ENCODE results near the gene KCNMB1. TPM values are rescaled to one million over a fixed set of nuclear protein-coding genes. Genes with fewer than 3 reads are reported as not detected.

KCNMB1 gene
- total RNA-seq, 4 donors from 2014 or later: 0.18 to 1.5 (median 0.81) TPM

GRCh38 chr5:170375283-170375682 lies 13.9 kb downstream of the KCNMB1 start:
- H3K36me3 ChIP-seq: no peaks in the 10 kb centered on the region
- H3K27ac ChIP-seq: no peak overlapping the region
- no peaks in the 10 kb centered on the region for H3K9me3 ChIP-seq
- H3K27me3 ChIP-seq: no peaks in the 10 kb centered on the region
- H3K4me1 ChIP-seq: no peaks in the 10 kb centered on the region
- no peak for DNase-seq
- H3K4me3 ChIP-seq: no peak overlapping the region
- no peak for TF ChIP-seq POLR2A (IDR thresholded peaks at IDR 0.05)
- TF ChIP-seq, protein P1, sequence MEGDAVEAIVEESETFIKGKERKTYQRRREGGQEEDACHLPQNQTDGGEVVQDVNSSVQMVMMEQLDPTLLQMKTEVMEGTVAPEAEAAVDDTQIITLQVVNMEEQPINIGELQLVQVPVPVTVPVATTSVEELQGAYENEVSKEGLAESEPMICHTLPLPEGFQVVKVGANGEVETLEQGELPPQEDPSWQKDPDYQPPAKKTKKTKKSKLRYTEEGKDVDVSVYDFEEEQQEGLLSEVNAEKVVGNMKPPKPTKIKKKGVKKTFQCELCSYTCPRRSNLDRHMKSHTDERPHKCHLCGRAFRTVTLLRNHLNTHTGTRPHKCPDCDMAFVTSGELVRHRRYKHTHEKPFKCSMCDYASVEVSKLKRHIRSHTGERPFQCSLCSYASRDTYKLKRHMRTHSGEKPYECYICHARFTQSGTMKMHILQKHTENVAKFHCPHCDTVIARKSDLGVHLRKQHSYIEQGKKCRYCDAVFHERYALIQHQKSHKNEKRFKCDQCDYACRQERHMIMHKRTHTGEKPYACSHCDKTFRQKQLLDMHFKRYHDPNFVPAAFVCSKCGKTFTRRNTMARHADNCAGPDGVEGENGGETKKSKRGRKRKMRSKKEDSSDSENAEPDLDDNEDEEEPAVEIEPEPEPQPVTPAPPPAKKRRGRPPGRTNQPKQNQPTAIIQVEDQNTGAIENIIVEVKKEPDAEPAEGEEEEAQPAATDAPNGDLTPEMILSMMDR (IDR thresholded peaks at IDR 0.05): no peak

- no peak overlapping the region for H3K4me3 ChIP-seq
- TF ChIP-seq, protein P1 (IDR thresholded peaks at IDR 0.05): no peak
- no peak for TF ChIP-seq POLR2A (IDR thresholded peaks at IDR 0.05)
- H3K36me3 ChIP-seq: no peaks in the 10 kb centered on the region
- DNase-seq: no peak
- no peaks in the 10 kb centered on the region for H3K27me3 ChIP-seq
- H3K4me1 ChIP-seq: no peaks in the 10 kb centered on the region
- H3K27ac ChIP-seq: no peak overlapping the region
- H3K9me3 ChIP-seq: no peaks in the 10 kb centered on the region
Measured at GRCh38 chr5:170372971-170373370, 16.2 kb downstream of the KCNMB1 start.

- TF ChIP-seq, protein P1 (IDR thresholded peaks at IDR 0.05): no peak
- TF ChIP-seq POLR2A (IDR thresholded peaks at IDR 0.05): no peak
- no peaks in the 10 kb centered on the region for H3K4me1 ChIP-seq
- no peaks in the 10 kb centered on the region for H3K36me3 ChIP-seq
- H3K27ac ChIP-seq: no peak overlapping the region
- no peak overlapping the region for H3K4me3 ChIP-seq
- no peaks in the 10 kb centered on the region for H3K9me3 ChIP-seq
- H3K27me3 ChIP-seq: no peaks in the 10 kb centered on the region
- DNase-seq: no peak
Measured at GRCh38 chr5:170368586-170368985, 20.6 kb downstream of the KCNMB1 start.

DNA sequence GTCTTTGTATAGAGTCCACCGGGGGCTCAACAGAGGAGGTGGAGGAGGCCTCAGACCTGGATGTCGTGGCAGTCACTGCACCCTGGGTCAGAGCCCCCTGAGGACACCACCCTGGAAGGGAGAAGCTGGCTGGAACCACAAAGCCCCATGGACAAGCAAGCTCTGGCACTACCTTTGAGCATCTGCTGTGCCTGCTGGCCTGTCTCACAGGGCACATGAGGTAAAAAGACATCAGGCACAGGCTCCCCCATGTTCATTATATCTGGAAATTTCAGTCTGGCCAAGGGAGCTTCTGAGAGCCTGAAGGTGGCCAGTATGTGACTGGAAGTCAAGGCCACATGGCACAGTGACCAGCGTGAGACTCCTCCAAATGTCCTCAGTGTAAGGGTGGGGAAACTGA lies 22.9 kb downstream of the KCNMB1 start:
- Histone ChIP-seq H3K4me3 (no peak overlapping the region), H3K4me1 (no peaks in the 10 kb centered on the region), H3K36me3 (no peaks in the 10 kb centered on the region), H3K27ac (no peak overlapping the region), H3K27me3 (no peaks in the 10 kb centered on the region), H3K9me3 (no peaks in the 10 kb centered on the region)
- DNase-seq: no peak
- TF ChIP-seq POLR2A (IDR thresholded peaks at IDR 0.05): no peak
- TF ChIP-seq, protein P1 (IDR thresholded peaks at IDR 0.05): no peak

DNA sequence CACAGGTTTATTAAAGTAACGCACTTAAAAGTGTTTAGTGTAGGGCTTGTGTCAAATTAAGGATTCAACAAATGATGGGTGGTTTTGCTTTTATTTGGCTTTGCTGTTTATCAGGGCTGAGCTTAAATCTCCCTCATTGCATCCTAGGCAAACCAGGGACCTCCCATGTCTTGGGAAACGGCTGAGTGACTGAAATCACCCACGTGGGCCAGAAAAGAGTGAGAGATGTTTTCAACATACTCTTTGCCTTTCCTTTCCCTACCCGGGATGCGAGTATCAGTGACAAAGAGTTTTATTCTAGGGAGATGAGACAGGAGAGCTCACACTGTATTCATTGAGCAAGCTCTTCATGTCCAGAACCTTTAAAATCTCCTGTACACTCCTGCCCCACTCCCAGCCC lies 23.3 kb downstream of the KCNMB1 start:
- no peak for TF ChIP-seq POLR2A (IDR thresholded peaks at IDR 0.05)
- TF ChIP-seq, protein P1 (IDR thresholded peaks at IDR 0.05): no peak
- H3K36me3 ChIP-seq: no peaks in the 10 kb centered on the region
- no peaks in the 10 kb centered on the region for H3K9me3 ChIP-seq
- H3K27me3 ChIP-seq: no peaks in the 10 kb centered on the region
- H3K4me3 ChIP-seq: no peak overlapping the region
- no peak for DNase-seq
- no peaks in the 10 kb centered on the region for H3K4me1 ChIP-seq
- no peak overlapping the region for H3K27ac ChIP-seq

DNA sequence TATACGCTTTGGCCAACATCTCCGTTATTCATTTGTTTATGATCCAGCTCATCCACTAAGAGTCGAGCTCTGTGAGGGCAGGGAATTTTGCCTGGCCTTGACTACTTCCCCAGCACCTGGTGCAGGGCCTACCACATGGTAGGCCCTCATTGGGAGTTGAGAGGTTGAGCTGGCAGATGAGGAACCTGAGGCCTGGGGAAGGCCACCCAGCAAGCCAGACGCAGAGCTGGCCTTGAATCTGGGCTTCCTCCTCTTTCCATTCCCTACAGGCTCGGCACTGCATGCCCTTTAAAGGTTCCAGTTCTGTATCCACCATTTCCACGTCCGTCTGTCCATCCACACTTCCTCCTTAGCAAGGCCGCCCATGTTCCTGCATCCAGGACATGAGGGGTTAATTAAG lies 24.2 kb downstream of the KCNMB1 start:
- Histone ChIP-seq H3K27me3 (no peaks in the 10 kb centered on the region), H3K4me3 (no peak overlapping the region), H3K9me3 (no peaks in the 10 kb centered on the region), H3K27ac (no peak overlapping the region), H3K4me1 (no peaks in the 10 kb centered on the region), H3K36me3 (no peaks in the 10 kb centered on the region)
- DNase-seq: no peak
- TF ChIP-seq, protein P1 (IDR thresholded peaks at IDR 0.05): no peak
- TF ChIP-seq POLR2A (IDR thresholded peaks at IDR 0.05): no peak
